Kidney epithelial cell (primary cell): ENCODE results near the gene TCL1B. TPM values are rescaled to one million over a fixed set of nuclear protein-coding genes. Genes with fewer than 3 reads are reported as not detected.

Experiments used
- DNase-seq: peaks from one replicate; pipeline ENCODE4 v3.0.0-alpha.2; 2010; ENCODE audit warnings: low read depth
- H3K27me3 ChIP-seq: 2 replicates; pipeline ENCODE4 v1.6.0; 2011; ENCODE audit warnings: low read length; ENCODE audit not compliant: control insufficient read depth, insufficient read depth
- H3K36me3 ChIP-seq: 2 replicates; pipeline ENCODE4 v1.5.1; 2011; ENCODE audit warnings: low read length; ENCODE audit not compliant: control insufficient read depth, insufficient read depth
- H3K4me3 ChIP-seq: 2 replicates; pipeline ENCODE4 v1.5.1; 2011; ENCODE audit warnings: low read depth, mild to moderate bottlenecking, control low read depth, low read length
- CTCF ChIP-seq: IDR thresholded peaks from 2 replicates; pipeline ENCODE4 v1.5.1; 2011; ENCODE audit warnings: mild to moderate bottlenecking, moderate library complexity, low read length, control low read depth, inconsistent platforms; ENCODE audit not compliant: insufficient read depth, poor library complexity, severe bottlenecking
- total RNA-seq: library from RNA; depleted of rRNA; stranded (reverse); fragments of >200 nt; gene quantifications from 2 replicates; pipeline ENCODE4 v1.2.3, GENCODE V29; 2015

The TCL1B gene
- total RNA-seq, 1 donor from 2014 or later, result not detected

GRCh38 chr14:95707327-95707726 lies 21.1 kb downstream of the TCL1B start:
- no peaks in the 10 kb centered on the region for H3K27me3 ChIP-seq
- TF ChIP-seq CTCF, result no peak
- no peak overlapping the region for H3K4me3 ChIP-seq
- DNase-seq, result no peak
- H3K36me3 ChIP-seq, result no peaks in the 10 kb centered on the region

- no peak for TF ChIP-seq CTCF
- H3K27me3 ChIP-seq, result no peaks in the 10 kb centered on the region
- no peak for DNase-seq
- H3K36me3 ChIP-seq, result no peaks in the 10 kb centered on the region
- H3K4me3 ChIP-seq, result no peak overlapping the region
Measured at GRCh38 chr14:95710106-95710505, 23.9 kb downstream of the TCL1B start.

- DNase-seq, result no peak
- TF ChIP-seq CTCF, result no peak
- H3K36me3 ChIP-seq, result no peaks in the 10 kb centered on the region
- no peaks in the 10 kb centered on the region for H3K27me3 ChIP-seq
- H3K4me3 ChIP-seq, result no peak overlapping the region
Measured at GRCh38 chr14:95711476-95712176, 25.4 kb downstream of the TCL1B start.

GRCh38 chr14:95712398-95712797 lies 26.2 kb downstream of the TCL1B start:
- no peak for DNase-seq
- H3K27me3 ChIP-seq, result no peaks in the 10 kb centered on the region
- no peak overlapping the region for H3K4me3 ChIP-seq
- no peak for TF ChIP-seq CTCF
- H3K36me3 ChIP-seq, result no peaks in the 10 kb centered on the region

GRCh38 chr14:95713596-95714371 lies 27.6 kb downstream of the TCL1B start, which contains the start of gene TCL1A:
TCL1A (minus strand) TSS chr14:95714125; CDS start chr14:95714066, 59 bp downstream.
- no peak for DNase-seq
- H3K27me3 ChIP-seq, result no peaks in the 10 kb centered on the region
- H3K4me3 ChIP-seq, result no peak within 1 kb of the TSS
- TF ChIP-seq CTCF, result no peak
- no peaks in the 10 kb centered on the region for H3K36me3 ChIP-seq
